ENCODE measurements around the gene AP3B2.

DNA sequence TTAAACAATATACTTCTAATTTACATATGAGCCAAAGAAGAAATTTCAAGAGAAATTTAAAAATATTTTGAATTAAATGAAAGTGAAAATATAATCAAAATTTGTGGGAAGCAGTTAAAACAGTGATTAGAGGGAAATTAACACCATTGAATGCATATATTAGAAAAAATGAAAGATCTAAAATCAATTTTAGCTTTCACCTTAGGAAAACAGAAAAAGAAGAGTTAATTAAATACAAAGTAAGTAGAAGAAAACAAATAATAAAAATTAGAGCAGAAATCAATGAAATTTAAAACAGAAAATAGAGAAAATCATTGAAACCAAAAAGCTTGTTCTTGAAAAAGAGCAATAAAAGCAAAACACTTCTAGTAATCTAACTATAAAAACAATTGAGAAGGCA, 38.6 kb upstream of the AP3B2 start:
- TF ChIP-seq, protein P1, sequence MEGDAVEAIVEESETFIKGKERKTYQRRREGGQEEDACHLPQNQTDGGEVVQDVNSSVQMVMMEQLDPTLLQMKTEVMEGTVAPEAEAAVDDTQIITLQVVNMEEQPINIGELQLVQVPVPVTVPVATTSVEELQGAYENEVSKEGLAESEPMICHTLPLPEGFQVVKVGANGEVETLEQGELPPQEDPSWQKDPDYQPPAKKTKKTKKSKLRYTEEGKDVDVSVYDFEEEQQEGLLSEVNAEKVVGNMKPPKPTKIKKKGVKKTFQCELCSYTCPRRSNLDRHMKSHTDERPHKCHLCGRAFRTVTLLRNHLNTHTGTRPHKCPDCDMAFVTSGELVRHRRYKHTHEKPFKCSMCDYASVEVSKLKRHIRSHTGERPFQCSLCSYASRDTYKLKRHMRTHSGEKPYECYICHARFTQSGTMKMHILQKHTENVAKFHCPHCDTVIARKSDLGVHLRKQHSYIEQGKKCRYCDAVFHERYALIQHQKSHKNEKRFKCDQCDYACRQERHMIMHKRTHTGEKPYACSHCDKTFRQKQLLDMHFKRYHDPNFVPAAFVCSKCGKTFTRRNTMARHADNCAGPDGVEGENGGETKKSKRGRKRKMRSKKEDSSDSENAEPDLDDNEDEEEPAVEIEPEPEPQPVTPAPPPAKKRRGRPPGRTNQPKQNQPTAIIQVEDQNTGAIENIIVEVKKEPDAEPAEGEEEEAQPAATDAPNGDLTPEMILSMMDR (IDR thresholded peaks at IDR 0.05; ENCODE audit: low read depth, low read length, missing input control) = no peak
- no peak for TF ChIP-seq SP1 (IDR thresholded peaks at IDR 0.05)

Measured in liver (tissue), 3 donors.